SK-N-MC (cell line): ENCODE results near the gene SLC24A4.
A peak's percentile ranks its signal among the peaks of the same experiment; 100 is the strongest.

Experiments
- DNase-seq: peaks from one replicate; pipeline ENCODE4 v3.0.0-alpha.2; 2011; ENCODE audit warnings: low read depth, low spot score
- H3K27ac ChIP-seq: fragments of 200-600 bp; sonication (generic); 2 replicates; pipeline ENCODE4 v1.5.1; 2016; ENCODE audit warnings: mixed run types
- H3K36me3 ChIP-seq: fragments of 200-600 bp; sonication (generic); 2 replicates; pipeline ENCODE4 v1.6.1; 2017; ENCODE audit warnings: antibody characterized with exemption, low read length, mixed read lengths; ENCODE audit not compliant: insufficient read depth
- H3K4me3 ChIP-seq: fragments of 200-600 bp; sonication (generic); 2 replicates; pipeline ENCODE4 v1.5.1; 2016
- H3K9ac ChIP-seq: fragments of 200-600 bp; sonication (generic); 2 replicates; pipeline ENCODE4 v1.8.0; 2017; ENCODE audit warnings: mixed run types, mixed read lengths; ENCODE audit not compliant: insufficient read length
- H3K9me3 ChIP-seq: fragments of 200-600 bp; sonication (generic); 2 replicates; pipeline ENCODE4 v1.6.1; 2017; ENCODE audit warnings: low read depth, mild to moderate bottlenecking, antibody characterized with exemption, low read length, moderate library complexity, mixed read lengths
- EZH2 ChIP-seq: fragments of 200-600 bp; sonication (generic); IDR thresholded peaks from one replicate; pipeline ENCODE4 v1.6.1; 2017; ENCODE audit warnings: antibody characterized with exemption
- FOXP2 ChIP-seq: optimal IDR thresholded peaks from 2 replicates; pipeline ENCODE3; 2011; ENCODE audit warnings: mild to moderate bottlenecking, moderate library complexity; ENCODE audit not compliant: insufficient read depth; ENCODE audit errors: extremely low read length, control extremely low read depth
- POLR2AphosphoS5 ChIP-seq: IDR thresholded peaks from 2 replicates; pipeline ENCODE4 v1.6.1; 2012; ENCODE audit warnings: mild to moderate bottlenecking, low read depth, low read length, borderline replicate concordance

Gene SLC24A4

DNA sequence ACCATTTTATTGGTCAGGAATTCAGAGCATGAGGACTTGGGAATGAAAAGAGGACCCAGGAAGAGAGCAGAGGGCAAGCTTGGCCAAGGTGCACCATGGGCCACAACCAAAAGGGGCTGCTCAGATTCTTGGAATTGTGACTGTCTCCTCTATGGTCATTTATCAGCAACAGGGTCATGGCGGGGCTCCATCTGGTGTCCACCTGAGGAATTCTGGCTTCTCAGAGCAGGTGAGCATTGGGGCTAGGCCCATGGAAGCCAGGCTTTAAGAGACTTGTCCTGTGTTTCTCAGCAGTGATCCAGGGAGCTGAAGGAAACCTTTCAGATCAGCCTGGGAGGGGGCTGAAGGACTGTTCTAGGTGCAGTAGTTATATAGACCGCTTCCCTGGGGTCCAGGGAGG lies 188.0 kb downstream of the SLC24A4 start:
- no peak for DNase-seq
- H3K9ac ChIP-seq: no peak overlapping the region
- no peak overlapping the region for H3K27ac ChIP-seq
- TF ChIP-seq FOXP2: no peak
- TF ChIP-seq POLR2AphosphoS5: no peak
- no peak for TF ChIP-seq EZH2
- no peaks in the 10 kb centered on the region for H3K36me3 ChIP-seq
- no peaks in the 10 kb centered on the region for H3K9me3 ChIP-seq
- no peak overlapping the region for H3K4me3 ChIP-seq

DNA sequence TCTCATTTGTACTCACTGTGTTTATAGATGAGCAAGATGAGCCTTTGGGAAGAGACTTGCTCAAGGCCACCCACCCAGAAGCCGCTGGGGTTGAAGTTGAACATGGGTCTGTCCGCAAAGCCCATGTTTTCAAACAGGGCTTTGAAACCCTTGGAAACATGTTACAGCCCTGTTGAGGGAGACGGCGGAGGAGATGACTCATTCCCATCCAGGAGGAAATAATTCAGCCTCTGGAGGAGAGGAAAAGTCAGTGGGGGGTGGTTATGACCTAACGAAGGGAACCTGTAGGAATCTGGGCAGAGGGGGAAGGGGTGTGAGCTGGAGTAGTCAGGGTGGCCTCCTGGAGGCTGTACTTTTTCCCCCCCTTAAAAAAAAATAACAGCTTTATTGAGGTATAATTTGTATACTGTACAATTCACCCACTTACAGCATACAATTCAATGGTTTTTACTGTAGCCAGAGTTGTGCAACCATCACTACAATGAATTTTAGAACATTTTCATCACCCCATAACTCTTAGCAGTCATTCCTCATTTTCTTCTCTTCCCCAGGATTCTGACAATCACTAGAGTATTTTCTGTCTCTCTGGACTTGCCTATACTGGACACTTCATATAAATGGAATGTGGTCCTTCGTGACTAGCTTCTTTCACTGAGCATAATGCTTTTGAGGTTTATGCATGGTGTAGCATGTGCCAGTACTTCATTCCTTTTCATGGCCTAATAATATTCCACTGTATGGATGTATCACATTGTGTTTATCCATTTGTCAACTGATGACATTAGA lies 188.7 kb downstream of the SLC24A4 start:
- DNase-seq: peak; percentile 1
- H3K4me3 ChIP-seq: no peak overlapping the region
- H3K9ac ChIP-seq: no peak overlapping the region
- TF ChIP-seq EZH2: no peak
- TF ChIP-seq FOXP2: no peak
- H3K27ac ChIP-seq: no peak overlapping the region
- no peaks in the 10 kb centered on the region for H3K9me3 ChIP-seq
- H3K36me3 ChIP-seq: no peaks in the 10 kb centered on the region

DNA sequence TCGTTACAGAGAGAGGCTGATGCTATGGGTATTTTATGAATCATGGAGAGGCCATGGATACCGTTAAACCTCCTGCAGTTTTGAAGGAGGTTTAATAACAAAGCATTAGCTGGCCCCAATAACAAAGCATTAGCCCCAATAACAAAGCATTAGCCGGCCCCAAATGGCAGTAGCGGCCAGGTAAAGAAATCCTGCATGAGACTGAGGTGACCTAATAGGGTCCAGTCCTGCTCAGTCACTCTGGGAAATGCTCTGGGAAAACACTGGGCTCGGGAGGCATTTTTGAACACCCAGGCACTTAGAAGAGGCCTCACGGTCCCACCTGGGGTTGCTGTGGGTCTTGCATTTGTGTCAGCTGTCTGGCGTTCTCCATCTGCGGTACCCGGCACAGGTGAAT lies 189.8 kb downstream of the SLC24A4 start:
- Histone ChIP-seq H3K36me3 (no peaks in the 10 kb centered on the region), H3K9ac (no peak overlapping the region), H3K9me3 (no peaks in the 10 kb centered on the region), H3K4me3 (no peak overlapping the region), H3K27ac (no peak overlapping the region)
- no peak for DNase-seq
- no peak for TF ChIP-seq FOXP2
- TF ChIP-seq POLR2AphosphoS5: no peak
- no peak for TF ChIP-seq EZH2

DNA sequence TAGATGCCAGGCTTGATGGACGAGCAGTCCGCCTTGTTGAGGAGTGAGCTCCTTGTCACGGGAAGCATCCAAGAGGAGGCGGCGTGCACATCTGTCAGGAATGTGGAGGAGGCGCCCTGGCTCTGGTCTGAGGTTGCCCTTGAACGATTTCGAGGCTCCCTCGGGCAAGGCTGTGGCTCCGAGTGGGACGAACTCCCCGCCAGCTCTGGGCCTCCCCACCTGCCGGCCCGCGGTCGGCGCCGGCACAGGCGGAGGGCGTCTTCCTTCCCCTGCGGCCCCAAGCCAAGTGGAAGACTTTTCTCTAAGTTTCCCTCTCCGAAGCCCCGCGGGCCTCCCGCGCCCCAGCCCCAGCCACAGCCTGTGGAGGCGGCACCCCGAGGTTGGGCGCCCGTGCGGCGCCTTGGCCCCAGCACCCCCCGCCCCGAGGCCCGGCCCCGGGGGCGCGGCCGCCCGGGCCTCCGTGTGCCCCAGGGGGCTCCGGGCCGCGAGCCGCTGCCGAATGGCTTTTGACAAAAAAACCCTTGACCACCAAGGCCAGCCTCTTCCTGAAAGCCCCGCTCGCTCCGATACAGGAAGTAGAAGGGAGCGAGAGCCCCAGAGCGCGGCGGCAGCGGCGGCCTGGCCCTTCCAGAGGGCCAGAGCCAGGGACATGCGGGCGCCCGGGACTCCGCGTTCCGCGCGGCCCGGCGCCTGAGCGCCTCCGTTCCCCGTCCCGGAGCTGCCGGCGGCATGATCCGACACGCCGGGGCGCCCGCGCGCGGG lies 190.4 kb downstream of the SLC24A4 start, which contains the start of gene RIN3:
TSS of gene RIN3 (plus strand) at position 578 of the 762 bp plus-strand sequence. CDS start at position 730, 152 bp downstream.
- Histone ChIP-seq H3K4me3 (no peak within 1 kb of the TSS), H3K36me3 (no peaks in the 10 kb centered on the region), H3K9me3 (no peaks in the 10 kb centered on the region), H3K27ac (no peak within 1 kb of the TSS), H3K9ac (no peak within 1 kb of the TSS)
- DNase-seq: no peak
- TF ChIP-seq POLR2AphosphoS5: no peak
- TF ChIP-seq FOXP2: no peak
- TF ChIP-seq EZH2: no peak

DNA sequence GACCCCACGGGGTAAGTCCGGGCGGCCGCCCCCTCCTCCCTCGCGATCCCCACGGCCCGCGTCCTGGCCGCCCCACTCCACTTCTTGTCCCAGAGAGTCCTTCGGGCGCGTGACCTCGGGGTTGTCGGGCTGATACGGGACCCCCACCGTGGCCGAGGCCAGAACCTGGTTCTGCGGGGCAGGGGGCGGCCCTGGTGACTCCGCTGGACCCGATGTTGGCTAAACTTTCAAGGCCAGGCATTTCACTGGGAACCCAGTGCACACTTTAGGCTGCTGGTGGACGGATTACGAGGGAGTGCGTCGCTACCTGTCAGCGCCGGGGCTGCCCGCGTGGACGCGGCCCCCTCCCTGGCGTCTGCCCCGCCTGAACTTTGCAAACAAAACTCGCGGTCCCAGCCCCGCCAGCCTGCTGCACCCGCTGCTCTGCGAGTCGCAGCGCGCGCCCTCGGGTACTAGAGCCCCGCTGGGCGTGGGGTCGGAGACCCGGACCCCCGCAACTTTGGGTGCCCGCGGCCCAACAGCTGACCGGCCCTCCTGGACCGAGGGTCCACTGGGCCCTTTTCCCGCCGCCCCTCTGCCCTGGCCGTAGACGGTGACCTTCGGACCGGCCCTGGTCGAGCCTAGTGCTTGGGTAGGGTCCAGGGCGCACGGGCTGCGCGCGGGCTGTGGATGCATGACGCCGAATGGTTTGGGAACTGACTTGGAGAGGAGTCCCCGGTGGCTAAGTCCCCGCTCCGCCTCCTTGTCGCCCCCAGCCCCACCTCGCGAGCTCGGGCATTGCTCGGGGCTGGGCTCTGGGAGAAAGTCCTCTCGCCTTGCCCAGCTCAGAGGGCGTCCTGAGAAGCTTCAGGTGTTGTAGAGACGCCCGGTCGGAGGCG lies 191.2 kb downstream of the SLC24A4 start:
- Histone ChIP-seq H3K36me3 (no peaks in the 10 kb centered on the region), H3K9me3 (no peaks in the 10 kb centered on the region), H3K4me3 (no peak overlapping the region), H3K9ac (no peak overlapping the region), H3K27ac (no peak overlapping the region)
- DNase-seq: no peak
- no peak for TF ChIP-seq FOXP2

DNA sequence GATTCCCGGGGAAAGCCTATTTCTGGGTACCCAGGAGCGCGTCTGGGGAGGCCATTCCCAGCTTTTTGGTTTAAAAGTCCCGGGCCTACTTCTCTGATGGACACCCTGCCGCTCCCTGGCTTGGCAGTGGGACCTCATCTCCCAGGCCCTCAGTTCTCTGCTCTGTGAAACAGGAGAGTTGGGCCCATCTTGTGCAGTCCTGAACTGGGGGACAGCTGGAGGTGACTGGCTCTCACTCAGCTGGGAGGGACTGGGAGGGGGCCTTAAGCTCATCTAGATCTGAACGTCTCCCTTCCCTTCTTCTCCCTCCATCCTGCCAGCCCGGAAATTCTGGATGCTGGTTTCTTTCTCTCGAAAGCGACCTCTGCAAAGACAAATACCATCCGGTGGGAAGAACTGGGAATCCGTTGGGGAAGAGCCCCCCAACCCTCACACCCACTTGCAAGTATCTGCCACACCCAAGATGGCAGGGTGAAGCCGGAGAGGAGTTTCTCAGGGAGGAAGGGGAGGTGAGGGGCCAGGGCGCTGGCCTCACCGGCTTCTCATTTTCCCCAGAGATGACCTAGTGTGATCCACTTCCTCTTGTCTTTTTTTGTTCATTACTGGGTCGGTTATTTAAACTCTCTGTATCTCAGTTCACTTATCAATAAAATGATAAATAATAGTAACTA lies 192.0 kb downstream of the SLC24A4 start:
- Histone ChIP-seq H3K9ac (no peak overlapping the region), H3K9me3 (no peaks in the 10 kb centered on the region), H3K36me3 (no peaks in the 10 kb centered on the region), H3K27ac (no peak overlapping the region), H3K4me3 (no peak overlapping the region)
- DNase-seq: no peak
- no peak for TF ChIP-seq FOXP2
- no peak for TF ChIP-seq POLR2AphosphoS5
- TF ChIP-seq EZH2: no peak

DNA sequence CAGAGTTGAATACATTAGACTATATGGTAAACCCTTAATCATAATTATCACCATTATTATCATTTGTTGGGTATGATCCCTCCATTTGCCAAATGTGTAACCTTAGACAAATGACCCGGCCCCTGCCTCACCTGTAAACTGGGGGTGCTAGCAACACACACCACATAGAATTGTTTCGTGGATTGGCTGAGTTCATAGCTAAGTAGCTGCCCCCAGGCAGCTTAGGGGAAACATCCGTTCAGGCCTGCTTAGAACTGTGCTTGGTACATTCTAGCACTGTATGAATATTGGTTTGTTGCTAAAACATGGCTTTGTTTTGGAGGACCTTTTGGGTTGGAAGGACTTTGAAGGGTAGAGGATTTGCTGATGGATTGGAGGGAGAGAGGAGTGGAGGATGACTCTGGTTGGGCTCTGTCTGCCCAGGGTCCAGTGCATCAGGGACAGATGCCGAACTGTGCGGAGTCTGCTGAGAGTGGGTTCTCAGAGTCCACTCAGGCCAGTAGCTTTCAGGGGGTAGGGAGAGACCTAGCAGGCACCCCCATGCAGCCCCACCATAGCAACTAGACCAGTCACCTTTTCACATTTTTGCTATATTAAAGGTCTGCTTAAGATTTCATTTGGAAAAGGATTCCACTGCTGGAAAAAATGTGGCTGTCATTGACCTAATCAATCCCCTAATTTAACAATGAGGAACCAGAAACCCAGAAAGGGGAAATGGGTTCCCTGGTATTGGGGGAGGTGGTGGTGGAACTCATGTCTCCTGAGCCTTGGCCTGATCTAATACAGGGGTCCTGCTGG lies 192.8 kb downstream of the SLC24A4 start:
- Histone ChIP-seq H3K4me3 (no peak overlapping the region), H3K27ac (no peak overlapping the region), H3K9ac (no peak overlapping the region), H3K36me3 (no peaks in the 10 kb centered on the region), H3K9me3 (no peaks in the 10 kb centered on the region)
- DNase-seq: no peak
- no peak for TF ChIP-seq FOXP2
- TF ChIP-seq POLR2AphosphoS5: no peak
- TF ChIP-seq EZH2: no peak
